Stimulated activated naive CD8-positive, alpha-beta T cell treated with anti-CD3 and anti-CD28 coated beads, Interleukin-15, Interleukin-2, amounts not matched to agents 100 ng/mL and 50 ng/mL, for 24 hours (primary cell): Measurements from ENCODE around the gene FBXW11.

Experiments
- H3K27ac Mint-ChIP-seq: one replicate; pipeline ENCODE4 v1.8.0; 2021; ENCODE audit warnings: mild to moderate bottlenecking, mixed read lengths
- H3K27me3 Mint-ChIP-seq: one replicate; pipeline ENCODE4 v1.8.0; 2021; ENCODE audit warnings: mixed read lengths
- H3K36me3 Mint-ChIP-seq: one replicate; pipeline ENCODE4 v1.8.0; 2021; ENCODE audit warnings: low read depth, mixed read lengths
- H3K4me1 Mint-ChIP-seq: one replicate; pipeline ENCODE4 v1.8.0; 2021; ENCODE audit warnings: low read depth, mixed read lengths
- H3K4me3 Mint-ChIP-seq: one replicate; pipeline ENCODE4 v1.8.0; 2021; ENCODE audit warnings: mild to moderate bottlenecking, mixed read lengths
- H3K9me3 Mint-ChIP-seq: one replicate; pipeline ENCODE4 v1.8.0; 2021; ENCODE audit warnings: mixed read lengths

Gene FBXW11

GRCh38 chr5:171850324-171850947 is 156.0 kb downstream of the FBXW11 start:
- Mint-ChIP-seq H3K36me3 (peaks cover 7% of the 10 kb centered on the region), H3K27ac (no peak overlapping the region), H3K27me3 (no peaks in the 10 kb centered on the region), H3K4me1 (peaks cover 4% of the 10 kb centered on the region), H3K4me3 (no peak overlapping the region), H3K9me3 (peaks cover 5% of the 10 kb centered on the region)

GRCh38 chr5:171849585-171850323 is 156.7 kb downstream of the FBXW11 start:
- Mint-ChIP-seq H3K9me3 (peaks cover 5% of the 10 kb centered on the region), H3K27me3 (no peaks in the 10 kb centered on the region), H3K36me3 (peaks cover 7% of the 10 kb centered on the region), H3K4me1 (peaks cover 4% of the 10 kb centered on the region), H3K4me3 (no peak overlapping the region), H3K27ac (no peak overlapping the region)

GRCh38 chr5:171848911-171849520 is 157.4 kb downstream of the FBXW11 start:
- Mint-ChIP-seq H3K27ac (no peak overlapping the region), H3K27me3 (no peaks in the 10 kb centered on the region), H3K36me3 (peaks cover under 1% of the 10 kb centered on the region), H3K4me1 (no peaks in the 10 kb centered on the region), H3K9me3 (no peaks in the 10 kb centered on the region), H3K4me3 (no peak overlapping the region)

GRCh38 chr5:171848486-171848885 is 158.0 kb downstream of the FBXW11 start:
- H3K36me3 Mint-ChIP-seq, result no peaks in the 10 kb centered on the region
- H3K27me3 Mint-ChIP-seq, result no peaks in the 10 kb centered on the region
- H3K4me1 Mint-ChIP-seq, result no peaks in the 10 kb centered on the region
- no peak overlapping the region for H3K27ac Mint-ChIP-seq
- H3K9me3 Mint-ChIP-seq, result no peaks in the 10 kb centered on the region
- no peak overlapping the region for H3K4me3 Mint-ChIP-seq

GRCh38 chr5:171848006-171848405 is 158.4 kb downstream of the FBXW11 start:
- Mint-ChIP-seq H3K9me3 (no peaks in the 10 kb centered on the region), H3K36me3 (no peaks in the 10 kb centered on the region), H3K4me1 (no peaks in the 10 kb centered on the region), H3K27ac (no peak overlapping the region), H3K27me3 (no peaks in the 10 kb centered on the region), H3K4me3 (no peak overlapping the region)

GRCh38 chr5:171847026-171847425 is 159.4 kb downstream of the FBXW11 start:
- no peak overlapping the region for H3K27ac Mint-ChIP-seq

GRCh38 chr5:171846323-171846722 is 160.1 kb downstream of the FBXW11 start:
- H3K4me1 Mint-ChIP-seq, result no peaks in the 10 kb centered on the region
- H3K27ac Mint-ChIP-seq, result no peak overlapping the region
- no peaks in the 10 kb centered on the region for H3K9me3 Mint-ChIP-seq
- no peak overlapping the region for H3K4me3 Mint-ChIP-seq
- no peaks in the 10 kb centered on the region for H3K27me3 Mint-ChIP-seq
- no peaks in the 10 kb centered on the region for H3K36me3 Mint-ChIP-seq

More at GRCh38 chr5:171847026-171847425, 159.4 kb downstream of the FBXW11 start:
- no peaks in the 10 kb centered on the region for H3K27me3 Mint-ChIP-seq
- no peaks in the 10 kb centered on the region for H3K9me3 Mint-ChIP-seq
- H3K36me3 Mint-ChIP-seq, result no peaks in the 10 kb centered on the region
- H3K4me3 Mint-ChIP-seq, result no peak overlapping the region
- no peaks in the 10 kb centered on the region for H3K4me1 Mint-ChIP-seq

- no peak overlapping the region for H3K4me3 Mint-ChIP-seq
- no peaks in the 10 kb centered on the region for H3K27me3 Mint-ChIP-seq
- H3K36me3 Mint-ChIP-seq, result peaks cover 3% of the 10 kb centered on the region
- no peak overlapping the region for H3K27ac Mint-ChIP-seq
- no peaks in the 10 kb centered on the region for H3K9me3 Mint-ChIP-seq
- no peaks in the 10 kb centered on the region for H3K4me1 Mint-ChIP-seq
Observed at GRCh38 chr5:171845857-171846256, 160.6 kb downstream of the FBXW11 start.

GRCh38 chr5:171845040-171845630 is 161.3 kb downstream of the FBXW11 start:
- no peaks in the 10 kb centered on the region for H3K4me1 Mint-ChIP-seq
- H3K27me3 Mint-ChIP-seq, result no peaks in the 10 kb centered on the region

GRCh38 chr5:171842777-171843328 is 163.6 kb downstream of the FBXW11 start:
- Mint-ChIP-seq H3K27ac (no peak overlapping the region), H3K36me3 (peaks cover 4% of the 10 kb centered on the region), H3K4me3 (no peak overlapping the region), H3K9me3 (no peaks in the 10 kb centered on the region), H3K4me1 (no peaks in the 10 kb centered on the region), H3K27me3 (no peaks in the 10 kb centered on the region)

More at GRCh38 chr5:171845040-171845630, 161.3 kb downstream of the FBXW11 start:
- H3K9me3 Mint-ChIP-seq, result no peaks in the 10 kb centered on the region
- no peak overlapping the region for H3K4me3 Mint-ChIP-seq
- no peak overlapping the region for H3K27ac Mint-ChIP-seq
- H3K36me3 Mint-ChIP-seq, result peaks cover 4% of the 10 kb centered on the region

GRCh38 chr5:171841984-171842776 is 164.3 kb downstream of the FBXW11 start:
- Mint-ChIP-seq H3K4me3 (no peak overlapping the region), H3K36me3 (peaks cover 4% of the 10 kb centered on the region), H3K27me3 (no peaks in the 10 kb centered on the region), H3K27ac (no peak overlapping the region), H3K4me1 (no peaks in the 10 kb centered on the region), H3K9me3 (no peaks in the 10 kb centered on the region)

GRCh38 chr5:171840711-171841522 is 165.5 kb downstream of the FBXW11 start:
- Mint-ChIP-seq H3K27me3 (no peaks in the 10 kb centered on the region), H3K9me3 (no peaks in the 10 kb centered on the region), H3K27ac (no peak overlapping the region), H3K36me3 (peaks cover 4% of the 10 kb centered on the region), H3K4me1 (no peaks in the 10 kb centered on the region), H3K4me3 (no peak overlapping the region)

- no peak overlapping the region for H3K27ac Mint-ChIP-seq
- no peak overlapping the region for H3K4me3 Mint-ChIP-seq
- no peaks in the 10 kb centered on the region for H3K9me3 Mint-ChIP-seq
- peaks cover 4% of the 10 kb centered on the region for H3K36me3 Mint-ChIP-seq
- H3K4me1 Mint-ChIP-seq, result no peaks in the 10 kb centered on the region
- H3K27me3 Mint-ChIP-seq, result no peaks in the 10 kb centered on the region
Observed at GRCh38 chr5:171840066-171840465, 166.4 kb downstream of the FBXW11 start.

- peaks cover 4% of the 10 kb centered on the region for H3K36me3 Mint-ChIP-seq
- H3K9me3 Mint-ChIP-seq, result no peaks in the 10 kb centered on the region
- no peak overlapping the region for H3K27ac Mint-ChIP-seq
- no peaks in the 10 kb centered on the region for H3K27me3 Mint-ChIP-seq
- peaks cover 2% of the 10 kb centered on the region for H3K4me1 Mint-ChIP-seq
- no peak overlapping the region for H3K4me3 Mint-ChIP-seq
Observed at GRCh38 chr5:171839112-171839511, 167.3 kb downstream of the FBXW11 start.
